Stimulated activated CD4-positive, alpha-beta T cell treated with anti-CD3 and anti-CD28 coated beads, Interleukin-12 subunit alpha, Interleukin-12 subunit beta, amount 100 ng/mL, for 48 hours (primary cell): ENCODE data around the gene CD99.
"Not testable (repeated sequence)": the region's sequence is repeated elsewhere in the genome, so short reads cannot be mapped to it uniquely, and the experiment has no call there.

Source experiments
- DNase-seq, 3 donors: peaks; one replicate each; pipeline ENCODE4 v3.0.0-alpha.2; 2020; ENCODE audit warnings: low read depth in 2 of 3, low spot score in 1 of 3

Gene CD99

DNA sequence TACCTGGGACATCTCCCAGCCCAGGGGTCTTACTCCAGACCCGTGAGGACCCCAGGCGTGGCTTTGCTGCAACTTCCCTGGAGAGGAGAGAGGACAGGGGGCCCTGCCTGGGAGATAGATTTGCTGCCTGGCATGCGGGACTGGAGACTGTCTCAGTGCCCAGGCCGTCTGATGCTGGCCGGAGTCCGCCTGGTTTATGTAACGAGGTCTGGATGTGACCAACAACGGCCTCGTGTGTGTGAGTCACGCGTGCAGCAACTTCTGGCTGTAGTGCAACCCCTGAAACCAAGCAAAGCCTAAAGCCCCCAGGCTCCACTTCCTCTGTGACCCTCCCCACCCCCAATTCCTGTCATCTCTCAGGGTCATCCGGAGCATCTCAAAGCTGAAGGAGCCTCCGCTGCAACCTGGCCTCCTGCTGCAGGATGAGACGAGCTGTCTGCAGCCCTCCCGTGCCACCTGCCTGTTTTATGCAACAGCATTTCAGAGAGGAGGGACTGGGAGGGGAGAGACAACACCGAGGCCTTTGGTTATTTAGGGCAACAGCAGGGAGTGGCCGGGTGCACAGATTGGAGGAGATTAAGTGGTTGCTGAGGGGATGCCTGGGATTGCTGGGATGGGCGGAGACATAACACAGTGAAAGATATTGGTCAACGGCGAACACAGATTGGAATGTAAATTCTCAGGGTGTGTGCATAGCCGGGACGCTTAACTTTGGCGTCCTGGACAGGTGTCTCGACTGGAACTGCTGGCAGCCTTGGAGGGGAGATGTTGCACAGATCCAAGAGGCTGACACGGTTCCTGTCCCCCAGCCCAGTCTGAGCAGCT lies 76.7 kb downstream of the CD99 start:
- DNase-seq, result no peak

DNA sequence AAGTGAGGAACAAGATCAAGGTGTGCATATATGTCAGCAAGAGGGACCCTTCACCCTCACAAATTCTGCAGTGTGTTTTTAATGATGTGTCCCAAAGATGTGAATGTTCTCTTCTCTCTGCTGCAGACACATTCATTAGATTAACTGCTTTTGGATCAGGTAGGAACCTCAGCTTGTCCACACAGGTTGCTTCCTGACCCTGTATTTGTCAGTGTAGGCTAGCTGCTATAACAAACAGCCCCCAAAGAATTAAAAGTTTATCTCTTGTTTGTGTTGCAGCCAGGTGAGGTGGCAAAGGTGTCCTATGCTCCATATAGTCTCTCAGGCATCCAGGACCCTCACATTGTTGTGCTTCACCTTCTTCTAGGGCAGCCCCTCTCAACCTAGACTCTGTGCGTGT lies 78.5 kb downstream of the CD99 start:
- no peak for DNase-seq

DNA sequence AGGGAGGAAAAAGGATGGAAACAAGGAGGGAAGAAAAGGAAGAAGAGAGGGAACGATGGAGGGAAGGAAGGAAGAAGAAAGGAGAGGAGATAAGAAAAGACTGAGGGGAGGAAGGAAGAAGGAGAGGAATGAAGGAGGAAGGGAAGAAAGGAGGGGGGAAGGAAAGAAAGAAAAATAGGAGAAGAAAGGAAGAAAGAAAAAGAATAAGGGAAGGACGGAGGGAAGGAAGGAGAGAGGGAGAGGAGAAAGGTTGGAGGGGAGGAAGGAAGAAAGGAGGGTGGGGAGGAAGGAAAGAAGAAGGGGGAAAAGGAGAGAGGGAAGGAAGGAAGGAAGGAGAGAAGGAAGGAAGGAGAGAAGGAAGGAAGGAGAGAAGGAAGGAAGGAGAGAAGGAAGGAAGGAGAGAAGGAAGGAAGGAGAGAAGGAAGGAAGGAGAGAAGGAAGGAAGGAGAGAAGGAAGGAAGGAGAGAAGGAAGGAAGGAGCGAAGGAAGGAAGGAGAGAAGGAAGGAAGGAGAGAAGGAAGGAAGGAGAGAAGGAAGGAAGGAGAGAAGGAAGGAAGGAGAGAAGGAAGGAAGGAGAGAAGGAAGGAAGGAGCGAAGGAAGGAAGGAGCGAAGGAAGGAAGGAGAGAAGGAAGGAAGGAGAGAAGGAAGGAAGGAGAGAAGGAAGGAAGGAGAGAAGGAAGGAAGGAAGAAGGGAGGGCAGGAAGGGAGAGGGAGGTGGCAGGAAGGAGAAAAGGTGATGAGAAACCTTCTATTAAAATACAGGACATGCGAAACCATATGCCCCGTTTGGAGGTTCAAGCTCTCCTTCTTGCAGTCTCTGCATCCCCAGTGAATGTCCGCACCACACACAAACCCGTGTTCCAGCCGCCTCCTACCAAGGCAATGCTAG lies 82.3 kb downstream of the CD99 start:
- DNase-seq, result not testable (repeated sequence)

DNA sequence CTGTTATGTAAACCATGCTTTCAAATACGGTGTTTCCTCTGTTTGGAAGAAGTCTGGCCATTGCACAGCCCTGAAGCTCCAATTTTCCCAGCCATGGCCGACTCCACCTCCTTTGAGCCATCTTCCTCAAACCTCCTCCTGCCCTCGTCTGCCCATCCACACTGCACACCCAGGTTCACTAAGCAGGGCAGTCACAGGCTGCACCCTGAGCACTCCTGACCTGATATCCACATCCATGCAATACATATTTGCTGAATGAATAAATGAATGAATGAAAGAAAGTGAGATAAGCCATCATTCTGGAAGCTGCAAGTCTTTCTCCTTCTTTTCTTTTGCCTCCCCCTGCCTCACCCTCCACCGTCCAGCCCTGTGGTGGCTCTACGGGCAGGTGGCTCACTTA lies 83.0 kb downstream of the CD99 start:
- no peak for DNase-seq

DNA sequence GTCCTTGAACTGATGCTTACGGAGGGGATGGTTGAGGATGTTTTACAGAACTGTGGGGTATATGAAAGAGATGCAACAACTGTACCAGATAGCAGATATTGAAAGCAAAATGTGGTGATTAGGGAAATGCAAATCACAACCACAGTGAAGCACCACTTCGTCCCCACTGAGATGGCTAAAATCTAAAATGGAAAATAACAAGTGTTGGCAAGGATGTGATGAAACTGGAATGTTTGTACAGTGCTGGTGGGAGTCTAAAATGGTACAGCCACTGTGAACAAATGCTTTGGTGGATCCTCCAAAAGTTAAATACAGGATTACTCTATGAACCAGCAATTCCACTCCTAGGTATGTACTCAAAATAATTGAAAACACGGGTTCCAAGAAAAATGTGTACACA lies 83.7 kb downstream of the CD99 start:
- DNase-seq, result no peak

DNA sequence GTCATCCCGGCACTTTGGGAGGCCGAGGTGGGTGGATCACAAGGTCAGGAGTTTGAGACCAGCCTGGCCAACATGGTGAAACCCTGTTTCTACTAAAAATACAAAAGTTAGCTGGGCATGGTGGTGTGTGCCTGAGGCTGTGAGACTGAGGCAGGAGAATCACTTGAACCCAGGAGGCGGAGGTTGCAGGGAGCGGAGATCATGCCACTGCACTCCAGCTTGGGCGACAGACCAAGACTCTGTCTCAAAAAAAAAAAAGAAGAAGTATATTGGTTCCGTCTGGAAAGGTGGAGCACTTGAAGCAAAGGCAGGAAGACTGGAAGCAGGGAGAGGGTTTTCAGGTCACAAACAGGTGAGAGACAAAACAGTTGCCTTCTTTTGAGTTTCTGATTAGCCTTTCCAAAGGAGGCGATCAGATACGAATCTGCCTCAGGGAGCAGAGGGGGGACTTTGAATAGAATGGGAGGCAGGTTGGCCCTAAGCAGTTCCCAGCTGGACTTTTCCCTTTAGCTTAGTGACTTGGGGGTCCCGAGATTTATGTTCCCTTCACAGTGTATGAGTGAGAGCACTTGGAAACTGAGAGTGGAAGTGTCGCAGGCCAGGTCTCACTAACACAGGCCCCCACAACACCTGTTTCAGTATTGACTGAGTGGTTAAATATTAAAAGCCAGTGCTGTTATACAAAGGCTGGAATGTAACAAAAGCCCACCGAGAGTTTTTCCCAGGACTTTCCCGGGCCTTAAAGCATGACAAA lies 89.6 kb downstream of the CD99 start:
- not testable (repeated sequence) for DNase-seq

DNA sequence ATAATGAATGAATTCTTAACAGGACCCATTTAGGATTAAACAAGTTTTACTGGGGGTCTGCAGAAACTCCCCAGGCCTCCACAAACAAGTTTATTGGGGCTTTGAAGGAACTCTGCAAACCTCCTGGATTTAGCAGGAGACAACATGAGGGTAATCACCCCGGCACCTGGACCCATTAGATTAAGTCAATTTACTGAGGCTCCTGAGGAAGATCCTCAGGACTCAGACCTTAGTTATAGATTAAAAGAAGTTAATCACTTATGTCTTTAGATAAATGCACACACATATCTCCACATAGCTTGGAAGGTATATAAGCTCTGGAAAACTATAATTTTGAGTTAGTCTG lies 90.1 kb downstream of the CD99 start:
- DNase-seq, result no peak

DNA sequence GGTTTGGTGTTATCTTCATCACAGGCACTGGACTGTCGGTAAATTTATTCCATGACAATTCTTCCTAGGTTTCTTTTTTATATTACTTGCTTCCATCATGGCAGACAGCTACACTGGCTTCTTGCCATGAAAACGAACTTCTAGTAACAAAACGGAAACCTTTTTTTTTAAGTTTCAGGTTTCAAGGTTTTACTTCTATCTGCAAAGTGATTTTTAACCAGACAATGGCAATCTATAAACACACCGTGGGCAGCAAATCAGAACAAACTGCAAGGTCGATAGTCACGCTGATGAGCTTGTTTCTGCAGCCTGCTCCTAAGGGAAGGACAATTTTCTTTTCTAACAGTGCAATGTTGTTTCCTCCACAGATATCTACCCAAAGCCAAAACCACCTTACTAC lies 90.6 kb downstream of the CD99 start:
- no peak for DNase-seq

DNA sequence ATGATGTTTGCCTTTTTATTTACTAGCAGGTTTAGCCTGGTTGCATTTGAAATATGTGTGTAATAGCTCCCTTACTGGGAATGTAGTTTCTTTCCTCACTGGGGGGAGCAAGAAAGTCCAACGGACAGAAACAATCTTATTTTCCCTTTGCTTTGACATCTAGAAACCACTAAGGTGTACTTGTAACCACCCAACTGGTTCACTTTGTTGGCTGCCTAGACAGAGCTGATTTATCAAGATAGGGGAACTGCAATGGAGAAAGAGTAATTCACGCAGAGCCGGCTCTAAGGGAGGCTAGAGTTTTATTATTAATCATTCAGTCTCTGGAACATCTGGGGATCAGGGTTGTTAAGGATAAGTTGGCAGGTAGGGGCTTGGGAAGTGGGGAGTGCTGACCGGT lies 91.1 kb downstream of the CD99 start:
- no peak for DNase-seq

DNA sequence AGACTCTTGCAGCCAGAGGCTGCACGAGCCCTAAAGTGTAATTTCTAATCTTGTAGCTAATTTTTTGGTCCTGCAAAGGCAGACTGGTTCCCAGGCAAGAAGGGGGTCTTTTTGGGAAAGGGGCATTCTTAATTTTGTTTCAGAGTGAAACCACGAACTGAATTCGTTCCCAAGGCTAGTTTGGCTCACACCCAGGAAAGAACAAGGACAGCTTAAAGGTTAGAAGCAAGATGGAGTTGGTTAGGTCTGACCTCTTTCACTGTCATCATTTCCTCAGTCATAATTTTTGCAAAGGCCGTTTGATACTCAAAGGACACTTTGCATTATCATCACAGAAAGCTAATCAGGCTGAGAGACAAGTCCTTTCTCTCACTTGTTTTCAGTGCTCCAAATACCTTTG lies 91.7 kb downstream of the CD99 start:
- DNase-seq, result no peak

DNA sequence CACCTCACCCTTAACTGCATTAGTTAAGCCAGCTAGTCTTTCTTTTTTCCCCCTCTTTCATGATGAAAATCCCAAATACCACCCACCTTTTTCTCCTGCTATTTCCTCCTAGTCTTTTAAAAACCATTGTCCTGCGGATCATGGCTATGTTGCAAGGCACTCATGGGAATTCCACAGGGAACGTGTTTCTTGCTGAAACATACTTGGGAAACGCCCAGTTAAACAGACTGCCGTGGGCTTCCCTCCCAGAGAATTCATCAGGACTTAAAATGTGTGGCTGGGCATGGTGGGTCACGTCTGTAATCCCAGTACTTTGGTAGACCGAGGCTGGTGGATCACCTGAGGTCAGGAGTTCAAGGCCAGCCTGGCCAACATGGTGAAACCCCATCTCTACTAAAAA lies 92.9 kb downstream of the CD99 start:
- no peak for DNase-seq

DNA sequence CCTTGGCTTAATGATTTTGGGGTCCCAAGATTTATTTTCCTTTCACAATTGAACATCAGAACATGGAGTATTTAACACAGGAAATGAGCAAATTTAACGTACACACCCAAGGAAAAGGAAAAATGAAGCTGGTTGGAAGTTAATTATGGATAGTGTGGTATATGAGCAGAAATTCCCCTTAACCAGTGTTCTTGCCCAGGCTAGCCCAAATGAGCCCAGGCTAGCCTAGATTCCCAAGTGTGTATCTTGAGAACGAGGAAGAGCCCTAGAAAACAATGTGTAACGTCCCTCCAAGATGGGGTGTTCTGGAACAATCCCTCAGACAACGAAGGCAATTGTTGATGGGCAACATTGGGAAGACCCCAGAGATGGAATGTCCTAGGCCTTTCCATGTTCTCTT lies 94.4 kb downstream of the CD99 start:
- no peak for DNase-seq

DNA sequence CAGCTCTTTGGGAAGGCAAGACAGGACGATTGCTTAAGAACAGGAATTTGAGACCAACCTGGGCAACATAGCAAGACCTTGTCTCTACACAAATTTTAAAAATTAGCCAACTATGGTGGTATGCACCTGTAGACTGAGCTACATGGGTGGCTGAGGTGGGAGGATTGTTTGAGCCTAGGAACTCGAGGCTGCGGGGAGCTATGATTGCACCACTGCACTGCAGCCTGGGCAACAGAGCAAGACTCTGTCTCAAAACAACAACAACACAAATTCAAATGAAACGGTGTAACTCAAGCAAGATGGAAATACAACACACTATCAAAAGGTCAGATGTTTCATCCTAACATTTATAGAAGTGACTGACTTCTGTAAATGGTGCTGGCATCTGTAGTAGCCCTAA lies 97.9 kb downstream of the CD99 start:
- DNase-seq, result no peak

DNA sequence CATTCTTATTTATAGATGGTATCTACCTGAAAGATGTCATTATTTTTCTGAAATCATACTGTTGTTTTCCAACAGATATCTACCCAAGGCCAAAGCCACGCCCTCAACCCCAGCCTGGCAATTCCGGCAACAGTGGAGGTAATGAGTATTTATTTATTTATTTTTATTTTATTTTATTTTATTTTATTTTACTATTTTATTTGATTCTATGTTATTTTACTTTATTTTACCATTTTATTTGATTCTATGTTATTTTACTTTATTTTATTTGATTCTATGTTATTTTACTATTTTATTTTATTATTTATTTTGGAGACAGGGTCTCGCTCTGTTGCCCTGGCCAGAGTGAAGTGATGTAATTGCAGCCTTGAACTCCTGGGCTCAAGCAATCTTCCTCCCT lies 98.5 kb downstream of the CD99 start:
- no peak for DNase-seq
